Testis (tissue), 3 donors: ENCODE results near the gene SDCBP2. TPM values are rescaled to one million over a fixed set of nuclear protein-coding genes. Genes with fewer than 3 reads are reported as not detected.

Experiments
- DNase-seq: peaks from one replicate; pipeline ENCODE4 v3.0.0-alpha.2; 2019
- H3K27ac ChIP-seq, 2 donors: fragments of 200-600 bp; sonication (generic); one replicate each; pipeline ENCODE4 v1.5.1; 2019
- H3K27me3 ChIP-seq: fragments of 200-600 bp; sonication (generic); one replicate; pipeline ENCODE4 v1.5.1; 2019
- H3K36me3 ChIP-seq: fragments of 200-600 bp; sonication (generic); one replicate; pipeline ENCODE4 v1.5.1; 2017; ENCODE audit warnings: low read depth; ENCODE audit errors: missing control alignments
- H3K4me1 ChIP-seq: fragments of 200-600 bp; sonication (generic); one replicate; pipeline ENCODE4 v1.5.1; 2019
- H3K4me3 ChIP-seq, 2 donors: fragments of 200-600 bp; sonication (generic); one replicate each; pipeline ENCODE4 v1.5.1; 2017 to 2019
- H3K9me3 ChIP-seq: fragments of 200-600 bp; sonication (generic); one replicate; pipeline ENCODE4 v1.5.1; 2017
- CTCF ChIP-seq, 3 experiments: fragments of 450-650 bp in 2 of 3; fragments of 200-600 bp in 1 of 3; sonication (generic) in 1 of 3; IDR thresholded peaks; one replicate each; pipeline ENCODE4 v1.5.1; 2016 to 2019; ENCODE audit warnings: antibody characterized with exemption in 3 of 3, mild to moderate bottlenecking in 2 of 3, moderate library complexity in 1 of 3
- POLR2A ChIP-seq: fragments of 450-650 bp; IDR thresholded peaks from one replicate; pipeline ENCODE4 v1.6.1; 2017; ENCODE audit warnings: antibody characterized with exemption, mild to moderate bottlenecking, moderate library complexity
- WGBS, 2 donors: methylation state at CpG; one replicate each; pipeline ENCODE4 v1.1.5; 2018; 5-methylcytosine and 5-hydroxymethylcytosine counted together
- intact Hi-C: fragments of 100-400 bp; cut with DNase I; formaldehyde crosslinking; loops from one replicate; pipeline ENCODE4 v1.15.1; 2023; ENCODE audit warnings: low total_unique reads
- polyA plus RNA-seq: library from polyadenylated mRNA; stranded (reverse); fragments of 350-450 nt; fragmentation: Illumina TruSeq; extraction: RNeasy Lipid Tissue Mini Kit (QIAGEN cat#74804); gene quantifications from one replicate; pipeline ENCODE4 v1.2.3, GENCODE V29; 2014; ENCODE audit warnings: low read depth, low replicate concordance; ENCODE audit not compliant: insufficient read depth
- total RNA-seq, 2 donors: library from RNA; depleted of rRNA; stranded (reverse); fragments of >200 nt; gene quantifications; one replicate each; pipeline ENCODE4 v1.2.3, GENCODE V29; 2016

SDCBP2 gene
- total and polyA plus RNA-seq, 3 donors from 2014 or later = 5.5 to 10.9 (median 6.4) TPM

- no peaks in the 10 kb centered on the region for H3K36me3 ChIP-seq
- H3K27ac ChIP-seq = no peak overlapping the region
- no peak overlapping the region for H3K4me3 ChIP-seq
- no peak for DNase-seq
- peaks cover 5% of the 10 kb centered on the region for H3K4me1 ChIP-seq
- TF ChIP-seq POLR2A (no peak), CTCF (IDR thresholded peaks at IDR 0.05) (no peak)
- intact Hi-C loops = no loop called here
- no peaks in the 10 kb centered on the region for H3K27me3 ChIP-seq
- WGBS, 2 donors = 86 to 89% methylated on average over 4 of the region's 4 CpGs
- no peaks in the 10 kb centered on the region for H3K9me3 ChIP-seq
These were observed 9.9 kb upstream of the SDCBP2 start for GRCh38 chr20:1338801-1339200.

- no peak overlapping the region for H3K27ac ChIP-seq
- intact Hi-C loops = no loop called here
These were observed 9.2 kb upstream of the SDCBP2 start for GRCh38 chr20:1338096-1338495.

GRCh38 chr20:1337441-1337840, 8.5 kb upstream of the SDCBP2 start:
- Histone ChIP-seq H3K4me3 (no peak overlapping the region), H3K9me3 (no peaks in the 10 kb centered on the region), H3K4me1 (peaks cover 5% of the 10 kb centered on the region), H3K27me3 (no peaks in the 10 kb centered on the region), H3K27ac (no peak overlapping the region), H3K36me3 (no peaks in the 10 kb centered on the region)
- DNase-seq = no peak
- 60 to 70% methylated on average over 5 of the region's 5 CpGs for WGBS, 2 donors
- intact Hi-C loops = no loop called here
- TF ChIP-seq CTCF (IDR thresholded peaks at IDR 0.05) (no peak), POLR2A (no peak)

More at GRCh38 chr20:1338096-1338495, 9.2 kb upstream of the SDCBP2 start:
- no peaks in the 10 kb centered on the region for H3K36me3 ChIP-seq
- no peaks in the 10 kb centered on the region for H3K9me3 ChIP-seq
- H3K4me1 ChIP-seq = peaks cover 5% of the 10 kb centered on the region
- no peak for DNase-seq
- 97 to 98% methylated on average over 5 of the region's 5 CpGs for WGBS, 2 donors
- TF ChIP-seq POLR2A = no peak
- TF ChIP-seq CTCF (IDR thresholded peaks at IDR 0.05) = no peak
- H3K27me3 ChIP-seq = no peaks in the 10 kb centered on the region
- H3K4me3 ChIP-seq = no peak overlapping the region

- TF ChIP-seq POLR2A = no peak
- DNase-seq = no peak
- H3K27ac ChIP-seq = peak overlapping the region in 1 of 2 donors; percentile 2
- H3K9me3 ChIP-seq = no peaks in the 10 kb centered on the region
- WGBS, 2 donors = 46 to 68% methylated on average over 9 to 14 of the region's 14 CpGs
- no peaks in the 10 kb centered on the region for H3K36me3 ChIP-seq
- intact Hi-C loops = no loop called here
- no peaks in the 10 kb centered on the region for H3K27me3 ChIP-seq
- H3K4me3 ChIP-seq = no peak overlapping the region
- peaks cover 5% of the 10 kb centered on the region for H3K4me1 ChIP-seq
These were observed 7.9 kb upstream of the SDCBP2 start for GRCh38 chr20:1336699-1337367.

GRCh38 chr20:1335961-1336698, 7.2 kb upstream of the SDCBP2 start:
- Histone ChIP-seq H3K9me3 (no peaks in the 10 kb centered on the region), H3K27me3 (no peaks in the 10 kb centered on the region), H3K4me1 (peaks cover 5% of the 10 kb centered on the region), H3K4me3 (no peak overlapping the region), H3K36me3 (no peaks in the 10 kb centered on the region), H3K27ac (peak overlapping the region in 1 of 2 donors; percentile 2)
- 74 to 81% methylated on average over 5 to 6 of the region's 6 CpGs for WGBS, 2 donors
- DNase-seq = no peak
- intact Hi-C loops = no loop called here
- TF ChIP-seq CTCF (IDR thresholded peaks at IDR 0.05) (no peak), POLR2A (no peak)
